GM12878 (cell line): ENCODE measurements around the gene LIPA. TPM values are rescaled to one million over a fixed set of nuclear protein-coding genes. Genes with fewer than 3 reads are reported as not detected.
"Not testable (repeated sequence)": the region's sequence is repeated elsewhere in the genome, so short reads cannot be mapped to it uniquely, and the experiment has no call there.

ENCODE experiments used
- ATAC-seq: fragments of 200-7000 bp; cut with Tn5 transposase; 3 replicates; pipeline ENCODE4 v1.9.1; 2020; ENCODE audit warnings: mild to moderate bottlenecking, moderate library complexity
- BruUV-seq: library from RNA; stranded (reverse); fragments of 400-500 nt; replicated peaks from 2 replicates; lab custom pipeline; 2021; lab: Mats Ljungman, UMichigan
- CTCF ChIA-PET: fragments of 300-600 bp; sonication (Branson Sonifier 250); formaldehyde crosslinking; extraction: SDS; loops from one replicate; lab custom pipeline; 2021; ENCODE audit warnings: inconsistent platforms; lab: Yijun Ruan, JAX
- POLR2A ChIA-PET: fragments of 350-600 bp; formaldehyde crosslinking; extraction: SDS; loops from one replicate; lab custom pipeline; 2021; ENCODE audit warnings: inconsistent platforms; lab: Charles Lee
- RAD21 ChIA-PET: fragments of 300-600 bp; sonication (Branson Sonifier 250); formaldehyde crosslinking; loops from one replicate; lab custom pipeline; 2023; ENCODE audit warnings: antibody characterized with exemption; ENCODE audit not compliant: unreplicated experiment; lab: Charles Lee
- SMC1A ChIA-PET: fragments of 300-600 bp; sonication (Branson Sonifier 250); formaldehyde crosslinking; loops from one replicate; lab custom pipeline; 2023; ENCODE audit not compliant: unreplicated experiment, uncharacterized antibody; lab: Charles Lee
- DNase-seq: peaks from one replicate; pipeline ENCODE4 v3.0.0-alpha.2; 2011; ENCODE audit warnings: low read depth, low spot score
- FAIRE-seq: peaks from 3 replicates; lab custom pipeline; 2011; peaks lifted over from hg19 to GRCh38; lab: Jason Lieb, UNC
- H2AFZ ChIP-seq: 2 replicates; pipeline ENCODE4 v1.6.0; 2011; ENCODE audit warnings: low read depth, low read length, control low read depth; ENCODE audit not compliant: control insufficient read depth
- H3K27ac ChIP-seq: 2 replicates; pipeline ENCODE4 v1.5.1; 2011; ENCODE audit warnings: control low read depth; ENCODE audit not compliant: control insufficient read depth, insufficient read depth
- H3K27me3 ChIP-seq, 2 experiments: replicated peaks in 1 of 2; 2 replicates each; pipeline versions ENCODE4 v1.6.0 to v1.6.1; 2011; ENCODE audit warnings: low read length in 1 of 2; ENCODE audit not compliant: control insufficient read depth in 2 of 2, insufficient read depth in 2 of 2
- H3K36me3 ChIP-seq, 2 experiments: 2 replicates each; pipeline ENCODE4 v1.5.1; 2011; ENCODE audit warnings: low read length in 1 of 2; ENCODE audit not compliant: control insufficient read depth in 2 of 2, insufficient read depth in 2 of 2
- H3K4me1 ChIP-seq: 2 replicates; pipeline ENCODE4 v1.6.1; 2011; ENCODE audit warnings: mild to moderate bottlenecking, low read length, moderate library complexity, mixed read lengths; ENCODE audit not compliant: control insufficient read depth, insufficient read depth
- H3K4me2 ChIP-seq: 2 replicates; pipeline ENCODE4 v1.6.0; 2011; ENCODE audit warnings: control low read depth; ENCODE audit not compliant: control insufficient read depth, insufficient read depth
- H3K4me3 ChIP-seq: fragments of 200-600 bp; sonication (generic); 2 replicates; pipeline ENCODE4 v1.5.1; 2016
- H3K79me2 ChIP-seq: 2 replicates; pipeline ENCODE4 v1.6.0; 2011; ENCODE audit warnings: low read length; ENCODE audit not compliant: control insufficient read depth, insufficient read depth
- H3K9ac ChIP-seq: 2 replicates; pipeline ENCODE4 v1.8.0; 2011; ENCODE audit warnings: low read length, control low read depth, mixed read lengths; ENCODE audit not compliant: control insufficient read depth, insufficient read depth
- H3K9me3 ChIP-seq: replicated peaks from 3 replicates; pipeline ENCODE4 v1.5.1; 2011; ENCODE audit warnings: mild to moderate bottlenecking, low read length; ENCODE audit not compliant: control insufficient read depth, insufficient read depth
- H4K20me1 ChIP-seq: 2 replicates; pipeline ENCODE4 v1.6.0; 2011; ENCODE audit not compliant: control insufficient read depth, insufficient read depth
- HDAC6 ChIP-seq: fragments of 200-600 bp; sonication (generic); IDR thresholded peaks from one replicate; pipeline ENCODE4 v1.8.0; 2017; ENCODE audit warnings: antibody characterized with exemption; ENCODE audit not compliant: unreplicated experiment
- KLF5 ChIP-seq: fragments of 450-650 bp; IDR thresholded peaks from 2 replicates; pipeline ENCODE4 v1.6.1; 2014; ENCODE audit warnings: mild to moderate bottlenecking; ENCODE audit not compliant: partially characterized antibody
- NR2C2 ChIP-seq: IDR thresholded peaks from 2 replicates; pipeline ENCODE4 v1.6.1; 2011; ENCODE audit warnings: borderline replicate concordance, low read depth; ENCODE audit not compliant: control insufficient read depth, insufficient read length
- POLR2AphosphoS5 ChIP-seq: IDR thresholded peaks from 2 replicates; pipeline ENCODE4 v1.6.1; 2011; ENCODE audit warnings: mild to moderate bottlenecking, low read length, inconsistent platforms
- TBL1XR1 ChIP-seq: IDR thresholded peaks from 2 replicates; pipeline ENCODE4 v1.6.1; 2012; ENCODE audit warnings: low read depth, low read length, improper control_type of control experiment
- WGBS: methylation state at CpG from one replicate; pipeline ENCODE4 v1.1.6; 2016; ENCODE audit warnings: low lambda C conversion rate; ENCODE audit not compliant: insufficient replicate concordance, insufficient coverage; ENCODE audit errors: missing lambda C conversion rate; 5-methylcytosine and 5-hydroxymethylcytosine counted together
- in situ Hi-C: fragments of 300-500 bp; cut with MboI; formaldehyde crosslinking; loops from 9 replicates; pipeline ENCODE4 v1.14.3; 2018; ENCODE audit warnings: mixed read lengths
- intact Hi-C: fragments of 100-400 bp; cut with micrococcal nuclease; formaldehyde crosslinking; loops from one replicate; pipeline ENCODE4 v1.14.2; 2022; ENCODE audit not compliant: unreplicated experiment
- polyA plus RNA-seq, 11 experiments: library from polyadenylated mRNA; depleted of rRNA in 4 of 11; unstranded in 6 of 11; stranded (reverse) in 5 of 11; fragments of >200 nt; fragmentation: Nextera tagmentation in 4 of 11; fragmentation: Illumina TruSeq in 1 of 11; extraction: Ambion mirVana in 4 of 11; extraction: Trizol in 1 of 11; gene quantifications; 1 replicate in 1 of 11; 2 replicates in 10 of 11; pipeline versions ENCODE4 v1.2.1 to v1.2.3, GENCODE V29; 2011 to 2016; ENCODE audit warnings: inconsistent platforms in 2 of 11, missing spikeins in 2 of 11, low read depth in 1 of 11
- total RNA-seq, 4 experiments: library from RNA; depleted of rRNA in 3 of 4; stranded (reverse); fragments of >200 nt in 3 of 4; fragmentation: Illumina TruSeq in 1 of 4; extraction: Trizol in 1 of 4; gene quantifications; 2 replicates each; pipeline versions ENCODE4 v1.2.1 to v1.2.3, GENCODE V29; 2013 to 2021
- TF ChIP-seq, protein P1 (sequence below): fragments of 450-650 bp; IDR thresholded peaks from 2 replicates; pipeline ENCODE4 v1.6.1; 2017; ENCODE audit warnings: low read depth, mild to moderate bottlenecking, moderate library complexity
- TF ChIP-seq, protein P2 (sequence below): fragments of 450-650 bp; formaldehyde crosslinking; IDR thresholded peaks from 2 replicates; pipeline ENCODE4 v1.4.0; 2022; ENCODE audit warnings: mild to moderate bottlenecking, moderate library complexity

Gene LIPA
- total and polyA plus RNA-seq, 10 of the 15 experiments (the other 5 are each of a cell fraction or from before 2014, with no cell fraction given) = 31.1 to 50.3 (median 39.5) TPM

DNA sequence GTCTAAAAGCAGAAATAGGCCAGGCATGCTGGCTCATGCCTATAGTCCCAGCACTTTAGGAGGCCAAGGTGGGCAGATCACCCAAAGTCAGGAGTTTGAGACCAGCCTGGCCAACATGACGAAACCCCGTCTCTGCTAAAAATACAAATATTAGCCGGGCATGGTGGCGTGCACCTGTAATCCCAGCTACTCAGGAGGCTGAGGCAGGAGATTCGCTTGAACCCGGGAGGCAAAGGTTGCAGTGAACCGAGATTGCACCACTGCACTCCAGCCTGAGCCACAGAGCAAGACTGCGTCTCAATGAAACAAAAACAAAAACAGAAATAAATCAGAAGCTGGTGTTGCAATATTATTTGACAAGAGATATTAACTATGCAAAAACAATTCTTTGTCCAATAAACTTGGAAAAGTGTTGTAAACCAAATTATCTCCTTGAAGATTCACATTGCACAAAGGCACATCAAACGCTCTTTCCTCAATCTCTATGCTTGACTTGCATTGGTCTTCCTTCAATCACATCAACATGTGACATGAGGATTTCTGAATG lies 83.1 kb downstream of the LIPA start:
- H2AFZ ChIP-seq, H3K79me2 ChIP-seq, H3K4me2 ChIP-seq, SMC1A ChIA-PET, ATAC-seq, H3K27ac ChIP-seq, CTCF ChIA-PET, DNase-seq, POLR2A ChIA-PET, H4K20me1 ChIP-seq, H3K9me3 ChIP-seq, FAIRE-seq, intact Hi-C loops, H3K4me3 ChIP-seq, H3K9ac ChIP-seq, in situ Hi-C loops, BruUV-seq, H3K36me3 ChIP-seq, H3K27me3 ChIP-seq, RAD21 ChIA-PET: not testable (repeated sequence)
- WGBS = 68% methylated on average over 9 of the region's 9 CpGs
- peaks cover 21% of the 10 kb centered on the region for H3K4me1 ChIP-seq

DNA sequence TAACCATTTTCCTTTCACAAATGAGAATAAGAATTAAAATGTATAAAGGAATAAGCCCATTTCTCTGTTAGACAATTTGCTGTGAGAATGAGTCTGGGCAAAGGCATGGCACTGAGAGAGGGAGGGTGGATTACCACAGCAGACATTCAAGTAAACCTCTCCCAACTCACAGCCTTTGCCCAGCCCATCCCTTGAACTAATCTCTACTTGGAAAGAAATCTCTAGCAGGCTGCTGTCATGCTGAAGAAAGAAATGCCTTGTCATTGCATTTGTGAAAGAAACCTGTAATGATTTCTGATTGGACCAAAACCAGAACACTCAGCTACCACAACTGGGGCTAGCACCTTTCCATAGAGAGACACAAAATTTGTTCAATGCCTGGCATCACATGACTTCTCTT lies 83.7 kb downstream of the LIPA start:
- Histone ChIP-seq H3K79me2 (no peaks in the 10 kb centered on the region), H2AFZ (no peak overlapping the region), H4K20me1 (no peaks in the 10 kb centered on the region), H3K36me3 (no peaks in the 10 kb centered on the region), H3K4me1 (peaks cover 26% of the 10 kb centered on the region), H3K9ac (no peak overlapping the region), H3K27ac (no peak overlapping the region), H3K9me3 (no peaks in the 10 kb centered on the region), H3K27me3 (no peaks in the 10 kb centered on the region), H3K4me2 (no peak overlapping the region), H3K4me3 (no peak overlapping the region)
- DNase-seq (no peak), FAIRE-seq (no peak), ATAC-seq (no peak)
- ChIA-PET CTCF (no interaction called here), SMC1A (no interaction called here), POLR2A (no interaction called here), RAD21 (no interaction called here)
- TF ChIP-seq POLR2AphosphoS5 (no peak), HDAC6 (no peak), NR2C2 (no peak), KLF5 (no peak), TBL1XR1 (no peak)
- TF ChIP-seq, protein P1, sequence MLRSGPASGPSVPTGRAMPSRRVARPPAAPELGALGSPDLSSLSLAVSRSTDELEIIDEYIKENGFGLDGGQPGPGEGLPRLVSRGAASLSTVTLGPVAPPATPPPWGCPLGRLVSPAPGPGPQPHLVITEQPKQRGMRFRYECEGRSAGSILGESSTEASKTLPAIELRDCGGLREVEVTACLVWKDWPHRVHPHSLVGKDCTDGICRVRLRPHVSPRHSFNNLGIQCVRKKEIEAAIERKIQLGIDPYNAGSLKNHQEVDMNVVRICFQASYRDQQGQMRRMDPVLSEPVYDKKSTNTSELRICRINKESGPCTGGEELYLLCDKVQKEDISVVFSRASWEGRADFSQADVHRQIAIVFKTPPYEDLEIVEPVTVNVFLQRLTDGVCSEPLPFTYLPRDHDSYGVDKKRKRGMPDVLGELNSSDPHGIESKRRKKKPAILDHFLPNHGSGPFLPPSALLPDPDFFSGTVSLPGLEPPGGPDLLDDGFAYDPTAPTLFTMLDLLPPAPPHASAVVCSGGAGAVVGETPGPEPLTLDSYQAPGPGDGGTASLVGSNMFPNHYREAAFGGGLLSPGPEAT = no peak
- TF ChIP-seq, protein P2, sequence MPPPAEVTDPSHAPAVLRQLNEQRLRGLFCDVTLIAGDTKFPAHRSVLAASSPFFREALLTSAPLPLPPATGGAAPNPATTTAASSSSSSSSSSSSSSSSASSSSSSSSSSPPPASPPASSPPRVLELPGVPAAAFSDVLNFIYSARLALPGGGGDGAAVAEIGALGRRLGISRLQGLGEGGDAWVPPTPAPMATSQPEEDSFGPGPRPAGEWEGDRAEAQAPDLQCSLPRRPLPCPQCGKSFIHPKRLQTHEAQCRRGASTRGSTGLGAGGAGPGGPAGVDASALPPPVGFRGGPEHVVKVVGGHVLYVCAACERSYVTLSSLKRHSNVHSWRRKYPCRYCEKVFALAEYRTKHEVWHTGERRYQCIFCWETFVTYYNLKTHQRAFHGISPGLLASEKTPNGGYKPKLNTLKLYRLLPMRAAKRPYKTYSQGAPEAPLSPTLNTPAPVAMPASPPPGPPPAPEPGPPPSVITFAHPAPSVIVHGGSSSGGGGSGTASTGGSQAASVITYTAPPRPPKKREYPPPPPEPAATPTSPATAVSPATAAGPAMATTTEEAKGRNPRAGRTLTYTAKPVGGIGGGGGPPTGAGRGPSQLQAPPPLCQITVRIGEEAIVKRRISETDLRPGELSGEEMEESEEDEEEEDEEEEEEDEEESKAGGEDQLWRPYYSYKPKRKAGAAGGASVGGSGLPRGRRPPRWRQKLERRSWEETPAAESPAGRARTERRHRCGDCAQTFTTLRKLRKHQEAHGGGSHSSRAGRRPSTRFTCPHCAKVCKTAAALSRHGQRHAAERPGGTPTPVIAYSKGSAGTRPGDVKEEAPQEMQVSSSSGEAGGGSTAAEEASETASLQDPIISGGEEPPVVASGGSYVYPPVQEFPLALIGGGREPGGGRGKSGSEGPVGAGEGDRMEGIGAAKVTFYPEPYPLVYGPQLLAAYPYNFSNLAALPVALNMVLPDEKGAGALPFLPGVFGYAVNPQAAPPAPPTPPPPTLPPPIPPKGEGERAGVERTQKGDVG (CRISPR knock-in tag) = no peak
- no TSS peak for BruUV-seq
- in situ Hi-C loops = no loop called here
- intact Hi-C loops = no loop called here
